Measurements from ENCODE around the gene ARFGAP2.
A peak's percentile ranks its signal among the peaks of the same experiment; 100 is the strongest.

Gene ARFGAP2

GRCh38 chr11:47157805-47158204 lies 18.9 kb downstream of the ARFGAP2 start:
- H3K27ac ChIP-seq: no peak overlapping the region
- TF ChIP-seq CTCF (conservative IDR thresholded peaks at IDR 0.05): no peak

- no peak overlapping the region for H3K27ac ChIP-seq
- TF ChIP-seq CTCF (conservative IDR thresholded peaks at IDR 0.05): no peak
These were observed 19.7 kb downstream of the ARFGAP2 start for GRCh38 chr11:47156951-47157350.

- TF ChIP-seq CTCF (conservative IDR thresholded peaks at IDR 0.05): no peak
- no peak overlapping the region for H3K27ac ChIP-seq
These were observed 20.3 kb downstream of the ARFGAP2 start for GRCh38 chr11:47156333-47156732.

- no peak for TF ChIP-seq CTCF (conservative IDR thresholded peaks at IDR 0.05)
These were observed 20.8 kb downstream of the ARFGAP2 start for GRCh38 chr11:47155879-47156278.

GRCh38 chr11:47154616-47155570 lies 21.8 kb downstream of the ARFGAP2 start:
- TF ChIP-seq CTCF (conservative IDR thresholded peaks at IDR 0.05): no peak
- H3K27ac ChIP-seq: no peak overlapping the region

More at GRCh38 chr11:47155879-47156278, 20.8 kb downstream of the ARFGAP2 start:
- H3K27ac ChIP-seq: no peak overlapping the region

- H3K27ac ChIP-seq: no peak overlapping the region
These were observed 23.4 kb downstream of the ARFGAP2 start for GRCh38 chr11:47152953-47153950.

More at GRCh38 chr11:47152953-47153950, 23.4 kb downstream of the ARFGAP2 start:
- peak; percentile 98 for TF ChIP-seq CTCF (conservative IDR thresholded peaks at IDR 0.05)

Measured in VCaP (cell line).